Hepatocyte (in vitro differentiated cells): ENCODE measurements around the gene CACNB4. TPM values are rescaled to one million over a fixed set of nuclear protein-coding genes. Genes with fewer than 3 reads are reported as not detected.

Experiments
- DNase-seq: peaks from one replicate; pipeline ENCODE4 v3.0.0-alpha.2; 2016; ENCODE audit warnings: low spot score
- H2AFZ ChIP-seq: fragments of 200-600 bp; sonication (generic); 2 replicates; pipeline ENCODE4 v1.6.0; 2016; ENCODE audit warnings: antibody characterized with exemption, mild to moderate bottlenecking
- H3K27ac ChIP-seq: fragments of 200-600 bp; sonication (generic); 2 replicates; pipeline ENCODE4 v1.5.1; 2016; ENCODE audit warnings: mild to moderate bottlenecking
- H3K27me3 ChIP-seq: fragments of 200-600 bp; sonication (generic); 2 replicates; pipeline ENCODE4 v1.6.1; 2016
- H3K36me3 ChIP-seq: fragments of 200-600 bp; sonication (generic); replicated peaks from 2 replicates; pipeline ENCODE4 v1.5.1; 2016; ENCODE audit warnings: low read depth; ENCODE audit not compliant: insufficient read depth
- H3K4me1 ChIP-seq: fragments of 200-600 bp; sonication (generic); 2 replicates; pipeline ENCODE4 v1.5.1; 2016; ENCODE audit warnings: mild to moderate bottlenecking, moderate library complexity; ENCODE audit not compliant: insufficient read depth
- H3K4me2 ChIP-seq: fragments of 200-600 bp; sonication (generic); 2 replicates; pipeline ENCODE4 v1.6.0; 2016
- H3K4me3 ChIP-seq: fragments of 200-600 bp; sonication (generic); 2 replicates; pipeline ENCODE4 v1.5.1; 2016; ENCODE audit warnings: mild to moderate bottlenecking
- H3K79me2 ChIP-seq: fragments of 200-600 bp; sonication (generic); 2 replicates; pipeline ENCODE4 v1.6.0; 2017; ENCODE audit warnings: mild to moderate bottlenecking
- H3K9me2 ChIP-seq: fragments of 200-600 bp; sonication (generic); replicated peaks from 2 replicates; pipeline ENCODE4 v1.6.0; 2017; ENCODE audit warnings: mild to moderate bottlenecking; ENCODE audit not compliant: insufficient read depth
- H3K9me3 ChIP-seq: fragments of 200-600 bp; sonication (generic); 2 replicates; pipeline ENCODE4 v1.5.1; 2016; ENCODE audit warnings: low read depth, mild to moderate bottlenecking
- H4K20me1 ChIP-seq: fragments of 200-600 bp; sonication (generic); 2 replicates; pipeline ENCODE4 v1.6.0; 2016; ENCODE audit warnings: mild to moderate bottlenecking; ENCODE audit not compliant: insufficient read depth, poor library complexity, severe bottlenecking
- EZH2 ChIP-seq: fragments of 200-600 bp; sonication (generic); IDR thresholded peaks from 2 replicates; pipeline ENCODE4 v1.6.1; 2016; ENCODE audit warnings: antibody characterized with exemption, mild to moderate bottlenecking, borderline replicate concordance
- EZH2phosphoT487 ChIP-seq: fragments of 200-600 bp; sonication (generic); IDR thresholded peaks from one replicate; pipeline ENCODE4 v1.6.1; 2018; ENCODE audit warnings: antibody characterized with exemption, mild to moderate bottlenecking, low read depth, moderate library complexity; ENCODE audit not compliant: unreplicated experiment, severe bottlenecking
- WGBS: methylation state at CpG from one replicate; pipeline ENCODE4 v1.1.6; 2016; ENCODE audit warnings: low lambda C conversion rate; ENCODE audit errors: missing lambda C conversion rate; 5-methylcytosine and 5-hydroxymethylcytosine counted together
- polyA plus RNA-seq: library from polyadenylated mRNA; unstranded; fragments of >200 nt; fragmentation: Nextera tagmentation; extraction: Ambion mirVana; gene quantifications from 2 replicates; pipeline ENCODE4 v1.2.1, GENCODE V29; 2016
- total RNA-seq: library from RNA; depleted of rRNA; stranded (reverse); fragments of >200 nt; gene quantifications from 2 replicates; pipeline ENCODE4 v1.2.3, GENCODE V29; 2014
- TF ChIP-seq, protein P1 (sequence below): fragments of 200-600 bp; sonication (generic); IDR thresholded peaks from 2 replicates; pipeline ENCODE4 v1.5.1; 2016; ENCODE audit warnings: antibody characterized with exemption, mild to moderate bottlenecking; ENCODE audit not compliant: poor library complexity

Gene CACNB4
- total and polyA plus RNA-seq, 2 experiments from 2014 or later = 0.85 to 4.0 TPM

DNA sequence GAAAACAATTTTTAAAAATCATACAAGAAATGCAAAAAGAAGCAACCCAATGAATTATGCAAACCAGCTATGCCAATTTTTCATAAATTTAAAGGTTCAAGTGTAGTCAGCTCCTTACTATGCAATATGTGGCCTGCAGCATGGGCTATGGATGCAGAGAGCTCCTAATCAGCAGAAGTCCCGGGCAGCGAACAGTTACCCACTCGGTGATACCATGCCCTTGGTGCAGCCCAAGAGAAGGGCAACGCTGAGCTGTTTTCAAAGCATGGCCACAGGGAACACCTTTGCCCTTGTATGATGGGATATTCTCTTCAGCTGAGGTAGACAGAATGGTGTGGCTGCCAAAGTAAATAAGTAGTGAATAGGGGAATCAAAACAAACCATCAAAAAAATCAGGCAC, 253.4 kb downstream of the CACNB4 start:
- Histone ChIP-seq H3K4me1 (peaks cover 6% of the 10 kb centered on the region), H3K27ac (no peak overlapping the region), H3K4me2 (no peak overlapping the region), H4K20me1 (no peaks in the 10 kb centered on the region), H3K27me3 (no peaks in the 10 kb centered on the region), H3K79me2 (no peaks in the 10 kb centered on the region), H3K9me3 (no peaks in the 10 kb centered on the region), H2AFZ (no peak overlapping the region), H3K36me3 (no peaks in the 10 kb centered on the region), H3K9me2 (no peaks in the 10 kb centered on the region), H3K4me3 (no peak overlapping the region)
- DNase-seq = no peak
- WGBS = 90% methylated on average over 4 of the region's 4 CpGs
- TF ChIP-seq, protein P1, sequence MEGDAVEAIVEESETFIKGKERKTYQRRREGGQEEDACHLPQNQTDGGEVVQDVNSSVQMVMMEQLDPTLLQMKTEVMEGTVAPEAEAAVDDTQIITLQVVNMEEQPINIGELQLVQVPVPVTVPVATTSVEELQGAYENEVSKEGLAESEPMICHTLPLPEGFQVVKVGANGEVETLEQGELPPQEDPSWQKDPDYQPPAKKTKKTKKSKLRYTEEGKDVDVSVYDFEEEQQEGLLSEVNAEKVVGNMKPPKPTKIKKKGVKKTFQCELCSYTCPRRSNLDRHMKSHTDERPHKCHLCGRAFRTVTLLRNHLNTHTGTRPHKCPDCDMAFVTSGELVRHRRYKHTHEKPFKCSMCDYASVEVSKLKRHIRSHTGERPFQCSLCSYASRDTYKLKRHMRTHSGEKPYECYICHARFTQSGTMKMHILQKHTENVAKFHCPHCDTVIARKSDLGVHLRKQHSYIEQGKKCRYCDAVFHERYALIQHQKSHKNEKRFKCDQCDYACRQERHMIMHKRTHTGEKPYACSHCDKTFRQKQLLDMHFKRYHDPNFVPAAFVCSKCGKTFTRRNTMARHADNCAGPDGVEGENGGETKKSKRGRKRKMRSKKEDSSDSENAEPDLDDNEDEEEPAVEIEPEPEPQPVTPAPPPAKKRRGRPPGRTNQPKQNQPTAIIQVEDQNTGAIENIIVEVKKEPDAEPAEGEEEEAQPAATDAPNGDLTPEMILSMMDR = no peak

DNA sequence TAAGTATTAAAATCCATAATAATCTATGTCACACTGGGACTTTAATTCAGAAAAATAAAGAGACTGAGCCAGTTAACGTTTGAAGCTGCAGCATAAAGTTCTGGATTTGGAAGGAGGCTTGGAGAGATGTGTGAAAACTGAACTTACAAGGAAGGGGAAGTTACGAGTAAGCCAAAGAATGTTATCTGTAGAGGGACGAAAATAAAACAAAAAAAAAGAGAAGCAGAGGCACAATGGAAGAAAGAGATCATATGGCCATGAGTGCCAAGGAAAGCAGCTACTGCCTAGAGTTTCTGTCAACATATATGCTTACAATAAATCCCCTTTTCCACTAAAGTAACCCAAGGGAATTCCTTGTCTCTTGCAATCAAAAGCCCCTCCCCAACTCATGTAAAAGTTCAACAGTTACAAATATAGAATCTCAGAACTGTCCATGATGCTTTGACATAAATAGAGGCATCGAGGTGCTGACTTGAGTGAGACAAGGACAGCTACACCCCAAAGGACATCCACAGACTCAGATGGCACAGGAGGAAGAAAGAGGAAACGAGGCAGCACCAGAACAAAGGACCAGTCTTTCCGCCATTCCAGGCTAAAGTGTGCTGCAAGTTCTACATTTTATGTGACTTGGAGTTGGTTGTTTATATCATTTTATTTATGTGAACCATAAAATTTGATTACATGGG, 254.5 kb downstream of the CACNB4 start:
- Histone ChIP-seq H3K4me2 (no peak overlapping the region), H3K79me2 (no peaks in the 10 kb centered on the region), H2AFZ (no peak overlapping the region), H3K36me3 (no peaks in the 10 kb centered on the region), H3K4me1 (peaks cover 5% of the 10 kb centered on the region), H3K4me3 (no peak overlapping the region), H3K27ac (no peak overlapping the region), H3K9me3 (no peaks in the 10 kb centered on the region), H4K20me1 (no peaks in the 10 kb centered on the region), H3K9me2 (no peaks in the 10 kb centered on the region), H3K27me3 (no peaks in the 10 kb centered on the region)
- WGBS = 71% methylated on average over 6 of the region's 6 CpGs
- no peak for TF ChIP-seq EZH2
- TF ChIP-seq EZH2phosphoT487 = no peak
- TF ChIP-seq, protein P1 = no peak
- no peak for DNase-seq

DNA sequence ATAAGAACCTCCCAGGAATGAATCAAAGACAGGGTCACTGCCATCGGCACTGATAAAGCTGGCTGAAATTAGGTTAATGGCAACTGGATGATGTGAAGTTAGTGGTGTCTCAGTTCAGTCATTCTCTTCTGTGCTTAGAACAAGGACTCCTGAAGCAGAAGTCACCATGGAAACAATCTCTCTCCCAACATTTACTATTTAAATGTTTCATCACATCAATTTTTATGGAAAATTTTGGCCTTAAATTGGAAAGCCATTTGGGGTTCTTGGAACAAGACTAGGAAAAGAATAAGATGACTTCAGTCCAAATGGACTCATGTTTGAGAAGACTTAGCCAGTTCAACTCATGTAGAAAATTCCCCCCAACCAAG, 255.2 kb downstream of the CACNB4 start:
- Histone ChIP-seq H3K4me3 (no peak overlapping the region), H3K4me2 (no peak overlapping the region)

More for the DNA sequence above, 255.2 kb downstream of the CACNB4 start:
- Histone ChIP-seq H3K36me3 (no peaks in the 10 kb centered on the region), H4K20me1 (no peaks in the 10 kb centered on the region), H3K79me2 (no peaks in the 10 kb centered on the region), H3K27ac (no peak overlapping the region), H3K4me1 (no peaks in the 10 kb centered on the region), H2AFZ (no peak overlapping the region), H3K9me2 (no peaks in the 10 kb centered on the region), H3K9me3 (no peaks in the 10 kb centered on the region), H3K27me3 (no peaks in the 10 kb centered on the region)
- DNase-seq = no peak
- WGBS = 100% methylated on average over 1 of the region's 1 CpG
- TF ChIP-seq EZH2 (no peak), EZH2phosphoT487 (no peak)
- TF ChIP-seq, protein P1 = no peak
